Heart right ventricle (tissue), 16 donors: ENCODE data around the gene SLIT1. TPM values are rescaled to one million over a fixed set of nuclear protein-coding genes. Genes with fewer than 3 reads are reported as not detected.

Source experiments
- ATAC-seq, 8 donors: fragments of 200-7000 bp; cut with Tn5 transposase; one replicate each; pipeline ENCODE4 v1.9.1; 2020; ENCODE audit warnings: mild to moderate bottlenecking in 8 of 8, moderate library complexity in 8 of 8, moderate number of reproducible peaks in 1 of 8
- DNase-seq, 2 donors: peaks; one replicate each; pipeline ENCODE4 v3.0.0-alpha.2; 2020
- H3K27ac ChIP-seq, 10 donors: fragments of 200-600 bp; sonication (generic) in 2 of 10; one replicate each; pipeline versions ENCODE4 v1.5.0 to v1.8.0; 2020 to 2022; ENCODE audit warnings: mild to moderate bottlenecking in 3 of 10
- H3K27me3 ChIP-seq, 7 donors: fragments of 200-600 bp; one replicate each; pipeline ENCODE4 v1.8.0; 2021 to 2022; ENCODE audit warnings: mild to moderate bottlenecking in 2 of 7
- H3K36me3 ChIP-seq, 9 donors: fragments of 200-600 bp; sonication (generic) in 1 of 9; one replicate each; pipeline versions ENCODE4 v1.5.0 to v1.8.0; 2020 to 2022; ENCODE audit warnings: mild to moderate bottlenecking in 2 of 9
- H3K4me1 ChIP-seq, 9 donors: fragments of 200-600 bp; sonication (generic) in 1 of 9; one replicate each; pipeline versions ENCODE4 v1.5.0 to v1.8.0; 2020 to 2022; ENCODE audit warnings: mild to moderate bottlenecking in 4 of 9
- H3K4me3 ChIP-seq, 10 donors: fragments of 200-600 bp; sonication (generic) in 2 of 10; one replicate each; pipeline versions ENCODE4 v1.5.0 to v1.8.0; 2020 to 2022; ENCODE audit warnings: mild to moderate bottlenecking in 7 of 10, moderate library complexity in 2 of 10
- H3K9me3 ChIP-seq, 11 donors: fragments of 200-600 bp in 10 of 11; sonication (generic) in 2 of 11; one replicate each; pipeline versions ENCODE4 v1.5.0 to v1.8.0; 2013 to 2022; ENCODE audit warnings: mild to moderate bottlenecking in 2 of 11, control low read depth in 1 of 11, moderate library complexity in 1 of 11
- WGBS, 2 donors: extraction: QIAGEN DNeasy Blood & Tissue Kit; methylation state at CpG; one replicate each; pipeline ENCODE4 v1.1.7; 2013; ENCODE audit warnings: inconsistent platforms in 1 of 2; 5-methylcytosine and 5-hydroxymethylcytosine counted together
- intact Hi-C, 10 donors: fragments of 100-400 bp; cut with DNase I; formaldehyde crosslinking; loops; one replicate each; pipeline versions ENCODE4 v1.11.1 to v1.14.2; 2022
- polyA plus RNA-seq, 2 donors: library from polyadenylated mRNA; stranded (reverse); fragments of 200-250 nt; gene quantifications; one replicate each; pipeline ENCODE4 v1.2.3, GENCODE V29; 2013
- total RNA-seq, 10 donors: library from RNA; stranded (reverse); fragmentation: NEBNext Ultra II Directional in 3 of 10; extraction: Animal tissue kit (Norgen Biotek cat#: 25700) in 3 of 10; gene quantifications; one replicate each; pipeline versions ENCODE4 v1.2.1 to v1.2.4, GENCODE V29; 2021 to 2023
- TF ChIP-seq, protein P1 (sequence below), 9 donors: fragments of 200-600 bp; sonication (generic) in 2 of 9; IDR thresholded peaks; one replicate each; pipeline versions ENCODE4 v1.5.0 to v1.8.0; 2021 to 2022; ENCODE audit warnings: antibody characterized with exemption in 9 of 9, mild to moderate bottlenecking in 5 of 9, moderate library complexity in 1 of 9
- donor health status: Arrhythmogenic right ventricular cardiomyopathy.
- donor health status: ischemic (EF 13 %, LVEDD 7.1; RV severe dilation, severe dysfunction).
- donor health status: healthy with polysubstance abuse.
- donor health status: DM: no; HTN: yes; CAD: no.
- donor health status: DM: no; HTN: no; CAD: no.
- donor health status: ischemic (EF 25% LVEDD 6.9; RV normal size, moderate dysfunction).
- donor health status: ischemic (EF 25% LVEDD 5.7; RV mildly dilated, moderate dysfunction).
- donor health status: healthy.
- donor health status: DM: yes; HTN: yes; CAD: no.
- donor health status: Ischemic cardiomyopathy.
- donor health status: ischemic (EF 35%, LVEDD 5.7; RV mildly dilated, moderate dysfunction).
- donor health status: nonischemic (EF 11% LVEDD 7.7; RV severe dilation, severe dysfunction).
- donor health status: DM: yes; HTN: yes; CAD: no.
- donor health status: PGD.
- donor health status: ischemic (EF 29% LVEDD 5.4; RV normal size, mild dysfunction).
- donor health status: nonischemic (EF 23%, LVEDD 6.1; RV moderate dilation, normal function).

SLIT1 gene
- total and polyA plus RNA-seq, 12 donors, result 0.04 to 0.31 (median 0.13) TPM; not detected in 1

DNA sequence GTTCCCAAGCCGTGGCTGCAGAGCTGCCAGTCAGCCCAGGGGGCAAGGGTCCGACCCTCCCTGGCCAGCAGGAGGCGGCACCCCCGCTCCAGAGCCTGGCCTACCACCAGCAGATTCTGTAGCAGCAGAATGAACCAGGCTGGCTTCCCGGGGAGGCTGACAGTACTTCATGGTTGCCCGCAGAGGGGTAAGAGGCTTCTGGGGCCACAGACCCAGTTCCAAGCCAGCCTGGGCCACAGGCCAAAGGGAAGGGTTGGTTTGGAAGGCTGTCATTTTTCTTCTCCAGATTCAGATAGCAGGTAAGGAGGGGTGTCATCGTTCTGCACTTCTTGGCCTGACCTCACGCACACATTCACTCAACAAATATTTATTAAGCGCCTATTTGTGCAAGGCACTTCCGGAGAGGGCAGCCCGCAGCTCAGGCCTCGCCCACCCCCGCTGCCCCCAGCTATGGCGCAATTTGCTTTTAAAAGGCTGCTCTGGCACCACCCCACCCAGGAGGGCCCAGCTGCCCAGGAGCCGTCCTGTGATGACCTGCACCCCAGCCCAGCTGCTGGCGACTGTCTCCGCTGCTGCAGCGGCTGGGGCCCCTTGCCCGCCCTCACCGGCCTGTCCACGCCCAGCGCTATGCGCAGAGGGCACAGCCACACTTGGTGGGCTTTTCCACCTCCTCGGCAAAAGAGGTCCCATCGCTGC lies 185.1 kb downstream of the SLIT1 start:
- Histone ChIP-seq H3K27me3 (no peaks in the 10 kb centered on the region), H3K27ac (no peak overlapping the region), H3K9me3 (no peaks in the 10 kb centered on the region), H3K4me3 (no peak overlapping the region), H3K4me1 (peaks cover 0 to 13% (median 4%) of the 10 kb centered on the region in 9 donors), H3K36me3 (no peaks in the 10 kb centered on the region)
- TF ChIP-seq, protein P1, sequence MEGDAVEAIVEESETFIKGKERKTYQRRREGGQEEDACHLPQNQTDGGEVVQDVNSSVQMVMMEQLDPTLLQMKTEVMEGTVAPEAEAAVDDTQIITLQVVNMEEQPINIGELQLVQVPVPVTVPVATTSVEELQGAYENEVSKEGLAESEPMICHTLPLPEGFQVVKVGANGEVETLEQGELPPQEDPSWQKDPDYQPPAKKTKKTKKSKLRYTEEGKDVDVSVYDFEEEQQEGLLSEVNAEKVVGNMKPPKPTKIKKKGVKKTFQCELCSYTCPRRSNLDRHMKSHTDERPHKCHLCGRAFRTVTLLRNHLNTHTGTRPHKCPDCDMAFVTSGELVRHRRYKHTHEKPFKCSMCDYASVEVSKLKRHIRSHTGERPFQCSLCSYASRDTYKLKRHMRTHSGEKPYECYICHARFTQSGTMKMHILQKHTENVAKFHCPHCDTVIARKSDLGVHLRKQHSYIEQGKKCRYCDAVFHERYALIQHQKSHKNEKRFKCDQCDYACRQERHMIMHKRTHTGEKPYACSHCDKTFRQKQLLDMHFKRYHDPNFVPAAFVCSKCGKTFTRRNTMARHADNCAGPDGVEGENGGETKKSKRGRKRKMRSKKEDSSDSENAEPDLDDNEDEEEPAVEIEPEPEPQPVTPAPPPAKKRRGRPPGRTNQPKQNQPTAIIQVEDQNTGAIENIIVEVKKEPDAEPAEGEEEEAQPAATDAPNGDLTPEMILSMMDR (IDR thresholded peaks at IDR 0.05), result no peak
- WGBS, 2 donors, result 91% methylated on average over 25 of the region's 25 CpGs
- intact Hi-C loops, result no loop called here
- DNase-seq, result no peak
- no peak for ATAC-seq

DNA sequence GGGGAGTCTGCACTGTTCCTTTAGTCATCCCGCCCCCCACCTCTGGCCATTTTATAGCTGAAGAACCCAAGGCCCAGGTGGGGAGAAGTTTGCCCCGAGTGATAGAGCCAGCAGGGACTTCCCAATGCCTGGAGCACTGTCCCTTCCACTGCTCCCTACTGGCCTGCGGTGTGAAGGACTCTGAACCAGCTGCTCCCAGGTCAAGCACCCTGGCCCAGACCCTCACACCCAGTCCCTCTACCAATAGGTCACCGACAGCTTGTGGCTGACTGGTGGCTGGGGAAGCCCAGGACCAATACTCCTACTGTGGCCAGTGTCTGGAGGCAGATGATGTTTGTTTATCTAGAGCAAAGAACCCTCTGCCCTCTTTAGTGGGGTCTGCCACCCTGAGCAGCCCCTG lies 185.8 kb downstream of the SLIT1 start:
- H3K4me1 ChIP-seq, result peaks cover 0 to 20% (median 7%) of the 10 kb centered on the region in 9 donors
- no peaks in the 10 kb centered on the region for H3K9me3 ChIP-seq
- H3K27ac ChIP-seq, result no peak overlapping the region
- no peaks in the 10 kb centered on the region for H3K36me3 ChIP-seq
- 88 to 98% methylated on average over 4 of the region's 4 CpGs for WGBS, 2 donors
- TF ChIP-seq, protein P1 (IDR thresholded peaks at IDR 0.05), result no peak
- no peaks in the 10 kb centered on the region for H3K27me3 ChIP-seq
- ATAC-seq (no peak), DNase-seq (no peak)
- no peak overlapping the region for H3K4me3 ChIP-seq
- intact Hi-C loops, result no loop called here

DNA sequence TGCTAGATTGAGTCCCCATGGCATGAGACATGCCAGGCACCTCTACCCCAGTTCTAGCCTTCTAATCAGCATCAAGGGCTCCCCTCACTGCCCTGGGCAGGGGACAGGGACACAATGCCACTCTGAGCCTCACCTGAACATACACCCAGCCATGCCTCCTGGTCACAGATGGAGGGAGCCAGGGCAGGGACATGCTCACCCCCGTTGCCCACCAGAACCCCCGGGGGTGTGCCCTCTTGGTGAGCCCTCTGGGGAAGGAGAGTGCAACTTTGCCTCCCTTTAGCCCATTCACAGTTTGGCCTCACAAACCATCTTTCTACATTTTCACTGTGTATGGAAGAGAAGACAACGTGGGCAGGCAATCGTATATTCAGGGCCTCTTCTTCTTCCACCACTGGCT lies 186.4 kb downstream of the SLIT1 start:
- Histone ChIP-seq H3K27ac (no peak overlapping the region), H3K4me1 (peaks cover 0 to 21% (median 13%) of the 10 kb centered on the region in 9 donors), H3K27me3 (no peaks in the 10 kb centered on the region), H3K9me3 (no peaks in the 10 kb centered on the region), H3K36me3 (no peaks in the 10 kb centered on the region), H3K4me3 (no peak overlapping the region)
- WGBS, 2 donors, result 94 to 100% methylated on average over 4 of the region's 4 CpGs
- ATAC-seq (no peak), DNase-seq (no peak)
- TF ChIP-seq, protein P1 (IDR thresholded peaks at IDR 0.05), result no peak
- intact Hi-C loops, result no loop called here

DNA sequence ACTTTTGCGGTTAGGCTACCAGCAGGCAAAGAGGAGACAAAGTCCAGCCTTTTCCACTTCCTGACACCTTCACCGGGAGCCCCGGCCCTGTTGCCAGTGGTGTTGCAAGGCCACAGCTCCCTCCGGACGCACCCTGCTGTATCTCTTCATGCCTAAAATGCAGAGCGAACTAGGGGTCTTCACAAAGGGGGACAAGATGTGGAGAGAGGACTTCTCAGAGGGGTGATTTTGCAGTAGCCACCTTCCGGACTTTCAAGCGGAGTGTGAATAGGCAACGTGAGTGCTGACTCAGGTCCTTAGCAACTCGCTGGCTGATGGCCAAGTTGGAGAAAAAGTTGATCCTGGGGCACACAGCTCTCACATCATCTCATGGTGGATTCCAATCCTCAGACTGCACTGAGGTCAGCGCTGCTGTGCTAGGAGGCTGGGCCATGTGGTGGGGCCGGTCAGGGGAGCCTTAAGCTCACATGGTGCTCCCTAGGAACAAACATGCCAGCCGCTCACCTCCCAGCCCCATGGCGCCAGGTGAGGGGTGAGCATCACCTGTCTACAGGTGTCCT lies 187.3 kb downstream of the SLIT1 start:
- ATAC-seq, result no peak
- intact Hi-C loops, result no loop called here
- 75 to 81% methylated on average over 14 of the region's 14 CpGs for WGBS, 2 donors
- Histone ChIP-seq H3K27ac (no peak overlapping the region), H3K4me1 (peaks cover 0 to 21% (median 13%) of the 10 kb centered on the region in 9 donors), H3K9me3 (no peaks in the 10 kb centered on the region), H3K36me3 (no peaks in the 10 kb centered on the region), H3K27me3 (no peaks in the 10 kb centered on the region), H3K4me3 (no peak overlapping the region)
- TF ChIP-seq, protein P1 (IDR thresholded peaks at IDR 0.05), result no peak
- no peak for DNase-seq
